Measurements from ENCODE around the gene SHC3.

DNA sequence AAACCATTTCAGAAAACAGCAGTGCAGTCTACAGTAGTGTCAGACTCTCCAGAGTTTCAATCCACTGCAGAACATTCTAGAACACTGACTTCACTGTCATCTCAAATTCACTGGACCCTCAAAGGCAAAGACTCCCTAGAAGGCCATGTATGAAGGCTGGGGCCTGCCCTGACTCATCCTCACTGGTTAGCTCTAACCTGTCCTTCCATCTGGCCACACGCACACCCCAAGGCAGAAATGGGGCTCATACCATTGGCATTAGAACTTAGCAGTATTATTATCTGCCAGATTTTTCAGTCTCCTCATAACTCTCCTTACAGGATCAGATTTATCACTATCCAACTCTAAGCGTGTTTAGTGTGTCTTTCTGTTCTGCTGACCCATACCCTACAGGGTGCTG lies 166.9 kb downstream of the SHC3 start:
- TF ChIP-seq EZH2phosphoT487 (IDR thresholded peaks at IDR 0.05; ENCODE audit: insufficient read depth, low read depth) (no peak), EZH2 (IDR thresholded peaks at IDR 0.05; ENCODE audit: insufficient read depth, poor library complexity, severe bottlenecking) (no peak)
